ENCODE results near the gene HSPA14.
"Not testable (repeated sequence)": the region's sequence is repeated elsewhere in the genome, so short reads cannot be mapped to it uniquely, and the experiment has no call there.

The HSPA14 gene

DNA sequence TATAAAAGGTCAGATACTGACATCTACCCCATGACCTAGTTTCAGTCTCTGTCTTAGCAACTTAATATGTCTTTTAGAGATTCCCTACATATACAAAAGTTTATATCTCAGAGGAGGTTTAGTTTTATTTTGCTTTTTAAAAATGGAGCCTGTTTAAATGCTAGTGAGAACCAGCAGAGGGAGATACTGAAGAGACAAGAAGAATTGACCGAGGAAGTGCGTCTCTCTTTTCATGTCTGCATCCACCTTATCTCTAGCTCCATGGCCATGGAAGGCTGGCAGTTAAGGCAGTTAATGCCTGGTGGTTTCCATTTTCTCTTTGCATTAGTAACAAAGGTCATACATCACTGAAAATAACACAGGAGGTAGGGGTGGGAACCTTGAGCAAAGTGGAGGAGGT lies 51.2 kb downstream of the HSPA14 start:
- no peak overlapping the region for H3K4me3 ChIP-seq (ENCODE audit: low read depth, low read length)
- TF ChIP-seq, protein P1, sequence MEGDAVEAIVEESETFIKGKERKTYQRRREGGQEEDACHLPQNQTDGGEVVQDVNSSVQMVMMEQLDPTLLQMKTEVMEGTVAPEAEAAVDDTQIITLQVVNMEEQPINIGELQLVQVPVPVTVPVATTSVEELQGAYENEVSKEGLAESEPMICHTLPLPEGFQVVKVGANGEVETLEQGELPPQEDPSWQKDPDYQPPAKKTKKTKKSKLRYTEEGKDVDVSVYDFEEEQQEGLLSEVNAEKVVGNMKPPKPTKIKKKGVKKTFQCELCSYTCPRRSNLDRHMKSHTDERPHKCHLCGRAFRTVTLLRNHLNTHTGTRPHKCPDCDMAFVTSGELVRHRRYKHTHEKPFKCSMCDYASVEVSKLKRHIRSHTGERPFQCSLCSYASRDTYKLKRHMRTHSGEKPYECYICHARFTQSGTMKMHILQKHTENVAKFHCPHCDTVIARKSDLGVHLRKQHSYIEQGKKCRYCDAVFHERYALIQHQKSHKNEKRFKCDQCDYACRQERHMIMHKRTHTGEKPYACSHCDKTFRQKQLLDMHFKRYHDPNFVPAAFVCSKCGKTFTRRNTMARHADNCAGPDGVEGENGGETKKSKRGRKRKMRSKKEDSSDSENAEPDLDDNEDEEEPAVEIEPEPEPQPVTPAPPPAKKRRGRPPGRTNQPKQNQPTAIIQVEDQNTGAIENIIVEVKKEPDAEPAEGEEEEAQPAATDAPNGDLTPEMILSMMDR (IDR thresholded peaks at IDR 0.05; ENCODE audit: borderline replicate concordance, insufficient read depth, low read depth, low read length): peak; percentile 29; the same call in 1 of the 2 replicates

- TF ChIP-seq, protein P1 (IDR thresholded peaks at IDR 0.05; ENCODE audit: borderline replicate concordance, insufficient read depth, low read depth, low read length): no peak
- no peak overlapping the region for H3K4me3 ChIP-seq (ENCODE audit: low read depth, low read length)
Measured at GRCh38 chr10:14891151-14891550, 53.0 kb downstream of the HSPA14 start.

DNA sequence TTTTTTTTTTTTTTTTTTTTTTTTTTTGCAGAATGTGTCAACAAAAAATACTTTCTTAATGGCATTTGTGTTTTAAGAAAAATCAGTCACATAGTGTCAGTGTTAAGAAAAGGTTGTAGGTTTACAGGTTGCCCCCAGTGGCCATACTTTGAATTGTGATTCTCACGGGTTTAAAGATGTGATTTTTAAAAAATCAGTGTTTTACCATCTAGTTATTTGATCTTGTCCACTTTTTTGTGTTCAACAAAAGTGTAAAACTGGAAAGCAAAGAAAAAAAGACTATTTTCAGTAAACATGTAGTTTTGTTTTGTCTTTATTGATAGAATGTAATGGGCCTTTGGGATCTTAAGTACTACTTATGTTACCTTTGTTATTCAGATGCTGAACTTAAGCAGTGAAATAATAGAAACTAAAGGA lies 66.2 kb downstream of the HSPA14 start:
- H3K4me3 ChIP-seq (ENCODE audit: low read depth, low read length): no peak overlapping the region
- TF ChIP-seq, protein P1 (IDR thresholded peaks at IDR 0.05; ENCODE audit: borderline replicate concordance, insufficient read depth, low read depth, low read length): peak; percentile 50; the same call in 1 of the 2 replicates

GRCh38 chr10:14904864-14905263 lies 66.8 kb downstream of the HSPA14 start:
- TF ChIP-seq, protein P1 (IDR thresholded peaks at IDR 0.05; ENCODE audit: borderline replicate concordance, insufficient read depth, low read depth, low read length): no peak
- no peak overlapping the region for H3K4me3 ChIP-seq (ENCODE audit: low read depth, low read length)

DNA sequence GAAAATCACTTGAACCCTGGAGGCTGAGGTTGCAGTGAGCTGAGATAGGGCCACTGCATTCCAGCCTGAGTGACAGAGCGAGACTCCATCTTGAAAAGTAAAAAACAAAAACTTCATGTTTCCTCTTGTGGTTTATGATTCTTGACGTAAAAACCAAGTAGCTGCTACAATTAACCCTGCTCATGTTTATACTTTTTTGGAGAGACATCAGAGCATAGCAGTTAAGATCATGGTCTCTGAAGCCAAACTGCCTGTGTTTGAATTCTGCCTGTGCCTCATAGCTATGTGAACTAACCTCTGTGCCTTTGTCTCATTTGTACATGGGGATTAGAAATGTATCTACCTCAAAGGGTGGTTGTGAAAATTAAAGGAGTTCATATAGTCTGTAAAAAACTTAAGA lies 67.8 kb downstream of the HSPA14 start:
- TF ChIP-seq, protein P1 (IDR thresholded peaks at IDR 0.05; ENCODE audit: borderline replicate concordance, insufficient read depth, low read depth, low read length): no peak
- no peak overlapping the region for H3K4me3 ChIP-seq (ENCODE audit: low read depth, low read length)

- H3K4me3 ChIP-seq (ENCODE audit: low read depth, low read length): no peak overlapping the region
- TF ChIP-seq, protein P1 (IDR thresholded peaks at IDR 0.05; ENCODE audit: borderline replicate concordance, insufficient read depth, low read depth, low read length): no peak
Measured at GRCh38 chr10:14906765-14907164, 68.7 kb downstream of the HSPA14 start.

DNA sequence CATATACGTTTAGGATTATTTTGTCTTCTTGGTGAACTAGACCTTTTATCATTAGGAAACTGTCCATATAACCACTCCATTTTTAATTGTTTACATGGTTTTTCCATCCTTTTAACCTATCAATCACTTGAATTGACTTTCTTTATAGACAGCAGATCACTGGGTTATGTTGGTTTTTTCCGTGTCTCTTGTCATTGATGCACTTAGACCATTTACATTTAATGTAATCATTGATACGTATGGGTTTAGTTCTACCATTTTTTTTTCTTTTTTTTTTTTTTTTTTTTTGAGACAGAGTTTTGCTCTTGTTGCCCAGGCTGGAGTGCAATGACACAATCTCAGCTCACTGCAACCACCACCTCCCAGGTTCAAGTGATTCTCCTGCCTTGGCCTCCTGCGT lies 69.5 kb downstream of the HSPA14 start:
- not testable (repeated sequence) for H3K4me3 ChIP-seq (ENCODE audit: low read depth, low read length)

GRCh38 chr10:14909101-14909500 lies 71.0 kb downstream of the HSPA14 start:
- TF ChIP-seq, protein P1 (IDR thresholded peaks at IDR 0.05; ENCODE audit: borderline replicate concordance, insufficient read depth, low read depth, low read length): no peak
- H3K4me3 ChIP-seq (ENCODE audit: low read depth, low read length): no peak overlapping the region

Data from GM12875 (cell line).